GM12873 (cell line): ENCODE results near the gene ADSS1.

Experiments
- CTCF ChIP-seq: IDR thresholded peaks from 2 replicates; pipeline ENCODE4 v1.5.1; 2012; ENCODE audit warnings: low read depth, mild to moderate bottlenecking, moderate library complexity, low read length, control low read depth; ENCODE audit not compliant: insufficient read depth; ENCODE audit errors: missing control alignments

Gene ADSS1

GRCh38 chr14:104778694-104779331 is 54.8 kb downstream of the ADSS1 start:
- TF ChIP-seq CTCF: no peak

- no peak for TF ChIP-seq CTCF
These were observed 55.9 kb downstream of the ADSS1 start for GRCh38 chr14:104779776-104780512.

- no peak for TF ChIP-seq CTCF
These were observed 56.5 kb downstream of the ADSS1 start for GRCh38 chr14:104780513-104781030.

- no peak for TF ChIP-seq CTCF
These were observed 57.4 kb downstream of the ADSS1 start for GRCh38 chr14:104781271-104782077.

GRCh38 chr14:104782086-104782807 is 58.2 kb downstream of the ADSS1 start:
- no peak for TF ChIP-seq CTCF

- TF ChIP-seq CTCF: no peak
These were observed 58.7 kb downstream of the ADSS1 start for GRCh38 chr14:104782808-104783139.
